Activated T-cell treated with anti-CD3 and anti-CD28 coated beads, Interleukin-2, amount 50 U/mL, for 24 hours (primary cell): ENCODE data around the gene EEF1A1.
"Not testable (repeated sequence)": the region's sequence is repeated elsewhere in the genome, so short reads cannot be mapped to it uniquely, and the experiment has no call there.

Source experiments
- DNase-seq: peaks from one replicate; pipeline ENCODE4 v3.0.0-alpha.2; 2020
- H3K27ac Mint-ChIP-seq: 2 replicates; pipeline ENCODE4 v1.8.0; 2020; ENCODE audit warnings: mild to moderate bottlenecking, mixed read lengths
- H3K27me3 Mint-ChIP-seq: 2 replicates; pipeline ENCODE4 v1.8.0; 2020; ENCODE audit warnings: mixed read lengths
- H3K36me3 Mint-ChIP-seq: 2 replicates; pipeline ENCODE4 v1.8.0; 2020; ENCODE audit warnings: low read depth, mixed read lengths
- H3K4me1 Mint-ChIP-seq: 2 replicates; pipeline ENCODE4 v1.8.0; 2020; ENCODE audit warnings: low read depth, mixed read lengths
- H3K4me3 Mint-ChIP-seq: 2 replicates; pipeline ENCODE4 v1.8.0; 2020; ENCODE audit warnings: mild to moderate bottlenecking, moderate library complexity, mixed read lengths
- H3K9me3 Mint-ChIP-seq: 2 replicates; pipeline ENCODE4 v1.8.0; 2020; ENCODE audit warnings: mixed read lengths

The EEF1A1 gene

DNA sequence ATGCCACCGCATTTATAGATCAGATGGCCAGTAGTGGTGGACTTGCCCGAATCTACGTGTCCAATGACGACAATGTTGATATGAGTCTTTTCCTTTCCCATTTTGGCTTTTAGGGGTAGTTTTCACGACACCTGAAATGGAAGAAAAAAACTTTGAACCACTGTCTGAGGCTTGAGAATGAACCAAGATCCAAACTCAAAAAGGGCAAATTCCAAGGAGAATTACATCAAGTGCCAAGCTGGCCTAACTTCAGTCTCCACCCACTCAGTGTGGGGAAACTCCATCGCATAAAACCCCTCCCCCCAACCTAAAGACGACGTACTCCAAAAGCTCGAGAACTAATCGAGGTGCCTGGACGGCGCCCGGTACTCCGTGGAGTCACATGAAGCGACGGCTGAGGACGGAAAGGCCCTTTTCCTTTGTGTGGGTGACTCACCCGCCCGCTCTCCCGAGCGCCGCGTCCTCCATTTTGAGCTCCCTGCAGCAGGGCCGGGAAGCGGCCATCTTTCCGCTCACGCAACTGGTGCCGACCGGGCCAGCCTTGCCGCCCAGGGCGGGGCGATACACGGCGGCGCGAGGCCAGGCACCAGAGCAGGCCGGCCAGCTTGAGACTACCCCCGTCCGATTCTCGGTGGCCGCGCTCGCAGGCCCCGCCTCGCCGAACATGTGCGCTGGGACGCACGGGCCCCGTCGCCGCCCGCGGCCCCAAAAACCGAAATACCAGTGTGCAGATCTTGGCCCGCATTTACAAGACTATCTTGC, 725 bp downstream of the EEF1A1 start:
- H3K4me1 Mint-ChIP-seq, result peaks cover 42% of the 10 kb centered on the region
- no peaks in the 10 kb centered on the region for H3K27me3 Mint-ChIP-seq
- peaks cover 85% of the 10 kb centered on the region for H3K36me3 Mint-ChIP-seq
- H3K4me3 Mint-ChIP-seq, result peak overlapping the region; percentile 95
- H3K27ac Mint-ChIP-seq, result peak overlapping the region; percentile 99
- H3K9me3 Mint-ChIP-seq, result no peaks in the 10 kb centered on the region
- peak; percentile 90 for DNase-seq

GRCh38 chr6:73518982-73519881, 1.6 kb downstream of the EEF1A1 start:
- not testable (repeated sequence) for H3K9me3 Mint-ChIP-seq, H3K27me3 Mint-ChIP-seq, DNase-seq
- peak overlapping the region; percentile 99 for H3K27ac Mint-ChIP-seq
- H3K4me3 Mint-ChIP-seq, result peak overlapping the region; percentile 95
- peaks cover 92% of the 10 kb centered on the region for H3K36me3 Mint-ChIP-seq
- peaks cover 45% of the 10 kb centered on the region for H3K4me1 Mint-ChIP-seq

- not testable (repeated sequence) for H3K27me3 Mint-ChIP-seq, H3K9me3 Mint-ChIP-seq
- Mint-ChIP-seq H3K4me3 (peak overlapping the region; percentile 95), H3K4me1 (peaks cover 40% of the 10 kb centered on the region), H3K27ac (peak overlapping the region; percentile 99), H3K36me3 (peaks cover 88% of the 10 kb centered on the region)
- peak; percentile 54 for DNase-seq
Measured at GRCh38 chr6:73518100-73518981, 2.5 kb downstream of the EEF1A1 start.

GRCh38 chr6:73516514-73517489, 4.0 kb downstream of the EEF1A1 start:
- H3K36me3 Mint-ChIP-seq, result peaks cover 75% of the 10 kb centered on the region
- H3K4me1 Mint-ChIP-seq, result peaks cover 35% of the 10 kb centered on the region
- H3K9me3 Mint-ChIP-seq, result no peaks in the 10 kb centered on the region
- DNase-seq, result no peak
- H3K27ac Mint-ChIP-seq, result peak overlapping the region; percentile 99
- H3K27me3 Mint-ChIP-seq, result no peaks in the 10 kb centered on the region
- peak overlapping the region; percentile 95 for H3K4me3 Mint-ChIP-seq

DNA sequence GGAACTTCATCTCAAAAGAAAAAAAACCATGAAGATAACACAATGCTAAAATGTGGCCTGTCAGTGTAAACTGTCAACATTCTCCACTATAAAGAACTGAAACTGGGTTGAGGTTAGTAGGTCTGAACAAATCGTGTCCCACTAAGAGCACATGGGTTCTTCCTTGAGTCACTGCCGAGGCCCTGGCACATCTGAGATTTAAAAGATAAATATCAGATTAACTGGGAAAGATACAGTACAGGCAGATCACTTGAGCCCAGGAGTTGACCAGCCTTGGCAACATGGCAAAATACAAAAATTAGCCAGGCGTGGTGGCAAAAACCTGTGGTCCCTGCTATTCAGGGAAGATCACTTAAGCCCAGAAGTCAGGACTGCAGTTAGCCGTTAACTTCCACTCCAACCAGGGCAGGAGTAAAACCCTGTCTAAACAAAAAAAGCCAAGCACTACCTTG, 5.6 kb downstream of the EEF1A1 start:
- no peaks in the 10 kb centered on the region for H3K27me3 Mint-ChIP-seq
- peak overlapping the region; percentile 99 for H3K27ac Mint-ChIP-seq
- H3K9me3 Mint-ChIP-seq, result no peaks in the 10 kb centered on the region
- H3K4me3 Mint-ChIP-seq, result peak overlapping the region; percentile 95
- H3K4me1 Mint-ChIP-seq, result peaks cover 38% of the 10 kb centered on the region
- peak; percentile 58 for DNase-seq
- peaks cover 68% of the 10 kb centered on the region for H3K36me3 Mint-ChIP-seq

DNA sequence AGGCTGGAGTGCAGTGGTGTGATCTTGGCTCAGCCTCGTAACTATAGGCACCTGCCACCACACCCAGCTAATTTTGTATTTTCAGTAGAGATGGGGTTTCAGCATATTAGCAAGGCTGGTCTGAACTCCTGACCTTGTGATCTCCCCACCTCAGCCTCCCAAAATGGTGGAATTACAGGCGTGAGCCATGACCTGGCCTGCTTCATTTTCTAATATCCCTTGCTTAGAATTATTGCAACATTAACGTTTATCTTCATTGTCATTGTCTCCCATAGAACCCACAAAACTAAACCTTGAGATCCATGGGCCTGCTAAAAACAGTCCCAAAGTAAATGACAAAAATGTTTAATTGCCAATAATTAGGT, 6.1 kb downstream of the EEF1A1 start:
- H3K9me3 Mint-ChIP-seq, result no peaks in the 10 kb centered on the region
- peaks cover 64% of the 10 kb centered on the region for H3K36me3 Mint-ChIP-seq
- peak overlapping the region; percentile 99 for H3K27ac Mint-ChIP-seq
- no peak for DNase-seq
- H3K4me1 Mint-ChIP-seq, result peaks cover 38% of the 10 kb centered on the region
- peak overlapping the region; percentile 95 for H3K4me3 Mint-ChIP-seq
- H3K27me3 Mint-ChIP-seq, result no peaks in the 10 kb centered on the region

GRCh38 chr6:73513496-73513854, 7.4 kb downstream of the EEF1A1 start:
- peak overlapping the region; percentile 6 for H3K4me3 Mint-ChIP-seq
- H3K4me1 Mint-ChIP-seq, result peaks cover 38% of the 10 kb centered on the region
- H3K36me3 Mint-ChIP-seq, result peaks cover 55% of the 10 kb centered on the region
- H3K27me3 Mint-ChIP-seq, result no peaks in the 10 kb centered on the region
- H3K27ac Mint-ChIP-seq, result peak overlapping the region; percentile 66
- H3K9me3 Mint-ChIP-seq, result no peaks in the 10 kb centered on the region
- DNase-seq, result no peak

GRCh38 chr6:73511796-73512195, 9.0 kb downstream of the EEF1A1 start:
- H3K27me3 Mint-ChIP-seq, result no peaks in the 10 kb centered on the region
- H3K36me3 Mint-ChIP-seq, result peaks cover 38% of the 10 kb centered on the region
- H3K27ac Mint-ChIP-seq, result peak overlapping the region; percentile 82
- H3K4me3 Mint-ChIP-seq, result peak overlapping the region; percentile 42
- H3K4me1 Mint-ChIP-seq, result peaks cover 28% of the 10 kb centered on the region
- no peaks in the 10 kb centered on the region for H3K9me3 Mint-ChIP-seq
- DNase-seq, result no peak

DNA sequence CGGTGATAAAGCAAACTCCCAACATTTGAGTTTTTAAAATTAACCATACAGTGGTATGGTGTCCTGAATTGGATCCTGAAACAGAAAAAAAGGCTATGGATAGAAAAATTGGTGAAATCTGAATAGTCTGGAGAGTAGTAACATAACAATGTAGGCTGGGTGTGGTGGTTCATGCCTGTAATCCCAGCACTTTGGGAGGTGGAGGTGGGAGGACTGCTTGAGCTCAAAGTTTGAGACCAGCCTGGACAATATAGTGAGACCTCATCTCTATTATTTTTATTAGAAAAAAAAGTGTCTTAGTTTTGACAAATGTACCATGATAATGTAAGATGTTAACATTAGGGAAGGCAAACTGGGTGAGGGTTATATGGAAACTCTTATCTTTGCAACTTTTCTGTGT, 11.0 kb downstream of the EEF1A1 start:
- Mint-ChIP-seq H3K36me3 (peaks cover 29% of the 10 kb centered on the region), H3K9me3 (no peaks in the 10 kb centered on the region), H3K27me3 (no peaks in the 10 kb centered on the region), H3K4me3 (no peak overlapping the region), H3K27ac (peak overlapping the region; percentile 63), H3K4me1 (peaks cover 10% of the 10 kb centered on the region)
- no peak for DNase-seq

DNA sequence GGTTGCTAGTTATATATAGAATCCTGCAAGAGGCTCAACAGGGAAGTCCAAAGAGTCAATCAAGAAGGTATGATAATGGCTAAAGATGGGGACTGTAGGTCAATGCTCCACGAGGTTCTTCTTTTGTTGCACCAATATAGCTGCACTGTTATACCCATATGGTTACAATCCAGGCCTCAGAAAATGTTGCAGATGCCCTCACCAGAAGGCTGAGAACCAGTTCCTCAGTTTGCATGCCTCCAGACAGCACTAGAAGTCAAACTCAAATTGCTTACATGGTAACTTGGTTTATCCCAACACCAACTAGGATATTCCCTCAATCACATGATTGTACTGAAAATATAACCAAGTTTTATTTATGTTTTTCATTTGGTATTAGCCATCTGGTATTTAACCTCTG, 12.1 kb downstream of the EEF1A1 start:
- no peaks in the 10 kb centered on the region for H3K27me3 Mint-ChIP-seq

DNA sequence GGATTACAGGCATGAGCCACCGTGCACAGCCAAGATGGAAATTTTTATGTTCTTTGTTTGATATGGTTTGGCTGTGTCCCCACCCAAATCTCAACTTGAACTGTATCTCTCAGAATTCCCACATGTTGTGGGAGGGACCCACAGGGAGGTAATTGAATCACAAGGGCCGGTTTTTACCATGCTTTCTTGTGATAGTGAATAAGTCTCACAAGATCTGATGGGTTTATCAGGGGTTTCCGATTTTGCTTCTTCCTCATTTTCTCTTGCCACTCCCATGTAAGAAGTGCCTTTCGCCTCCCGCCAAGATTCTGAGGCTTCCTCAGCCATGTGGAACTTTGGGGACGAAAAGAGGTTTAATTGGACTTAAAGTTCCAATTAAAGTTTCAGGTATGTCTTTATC, 14.6 kb downstream of the EEF1A1 start:
- Mint-ChIP-seq H3K36me3 (peaks cover 54% of the 10 kb centered on the region), H3K4me3 (no peak overlapping the region), H3K9me3 (no peaks in the 10 kb centered on the region), H3K27me3 (no peaks in the 10 kb centered on the region), H3K4me1 (peaks cover 2% of the 10 kb centered on the region), H3K27ac (peak overlapping the region; percentile 64)
- no peak for DNase-seq

More for the DNA sequence above, 12.1 kb downstream of the EEF1A1 start:
- peak overlapping the region; percentile 60 for H3K27ac Mint-ChIP-seq
- no peak for DNase-seq
- H3K36me3 Mint-ChIP-seq, result peaks cover 33% of the 10 kb centered on the region
- no peaks in the 10 kb centered on the region for H3K9me3 Mint-ChIP-seq
- H3K4me3 Mint-ChIP-seq, result no peak overlapping the region
- peaks cover 6% of the 10 kb centered on the region for H3K4me1 Mint-ChIP-seq

- not testable (repeated sequence) for DNase-seq, H3K4me3 Mint-ChIP-seq, H3K4me1 Mint-ChIP-seq, H3K9me3 Mint-ChIP-seq, H3K27me3 Mint-ChIP-seq
- peaks cover 55% of the 10 kb centered on the region for H3K36me3 Mint-ChIP-seq
- H3K27ac Mint-ChIP-seq, result peak overlapping the region; percentile 47
Measured at GRCh38 chr6:73505705-73506104, 15.1 kb downstream of the EEF1A1 start.

DNA sequence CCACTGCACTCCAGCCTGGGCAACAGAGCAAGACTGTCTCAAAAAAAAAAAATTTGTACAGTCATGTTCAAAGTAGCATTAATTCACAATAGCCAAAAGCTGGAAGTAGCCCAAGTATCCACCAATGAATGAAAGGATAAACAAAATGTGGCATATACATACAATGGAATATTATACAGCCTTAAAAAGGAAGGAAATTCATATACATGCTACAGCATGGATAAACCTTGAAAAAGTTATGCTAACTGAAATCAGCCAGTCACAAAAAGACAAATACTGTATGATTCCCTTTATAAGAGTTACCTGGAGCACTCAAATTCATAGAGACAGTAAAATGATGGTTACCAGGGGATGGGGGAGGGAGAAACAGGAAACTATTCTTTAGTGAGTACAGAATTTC, 15.7 kb downstream of the EEF1A1 start:
- Mint-ChIP-seq H3K36me3 (peaks cover 60% of the 10 kb centered on the region), H3K27ac (no peak overlapping the region), H3K4me1 (peaks cover 2% of the 10 kb centered on the region), H3K4me3 (no peak overlapping the region), H3K9me3 (no peaks in the 10 kb centered on the region), H3K27me3 (no peaks in the 10 kb centered on the region)
- DNase-seq, result no peak
